Stromal cell of bone marrow (primary cell): Measurements from ENCODE around the gene CLIC5.

ENCODE experiments used
- DNase-seq: peaks from one replicate; pipeline ENCODE4 v3.0.0-alpha.2; 2012; ENCODE audit warnings: low read depth

The CLIC5 gene

DNA sequence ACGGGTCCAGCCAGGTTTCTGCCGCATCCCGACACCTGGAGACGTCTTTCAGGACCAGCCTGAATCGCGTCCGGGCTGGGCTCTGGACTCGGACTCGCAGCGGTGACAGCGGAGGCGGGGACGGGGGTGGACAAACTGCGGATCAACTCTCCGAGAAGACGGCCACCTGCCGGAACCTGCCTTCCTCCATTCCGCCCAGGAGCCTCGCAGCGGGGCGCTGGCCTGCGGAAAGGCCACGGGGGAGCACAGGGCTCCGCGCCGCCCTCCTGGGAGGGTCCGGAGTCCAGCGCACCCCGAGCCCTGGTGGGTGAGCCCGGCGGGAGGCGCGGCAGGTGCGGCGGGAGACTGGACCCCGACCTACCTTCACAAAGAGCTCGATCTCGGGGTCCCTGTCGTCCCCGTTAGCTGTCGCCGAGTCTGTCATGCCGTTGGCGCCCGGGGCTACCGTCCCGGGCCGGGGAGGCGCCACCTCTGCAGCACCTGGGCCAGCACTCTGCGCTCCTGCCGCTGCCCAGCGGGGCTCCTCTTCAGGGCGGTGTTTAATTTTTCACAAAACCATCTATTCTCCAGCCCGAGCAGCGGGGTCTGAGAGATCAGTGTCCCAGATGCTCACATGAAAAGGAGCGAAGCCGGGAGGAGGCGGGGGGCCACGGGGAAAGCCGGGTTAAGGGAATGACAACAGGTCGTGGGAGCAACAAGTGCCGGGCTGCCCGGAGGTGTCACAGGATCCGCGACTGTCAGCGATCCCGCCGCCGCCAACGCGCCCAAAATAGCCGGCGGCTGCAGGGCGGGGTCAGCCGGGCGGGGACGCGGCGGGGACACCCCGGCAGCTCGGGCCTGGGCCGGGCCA lies at the start of gene CLIC5:
Gene CLIC5 (minus strand): TSS at position 742 of the 850 bp plus-strand sequence. CDS start 318 bp downstream, at position 424.
- no peak for DNase-seq

DNA sequence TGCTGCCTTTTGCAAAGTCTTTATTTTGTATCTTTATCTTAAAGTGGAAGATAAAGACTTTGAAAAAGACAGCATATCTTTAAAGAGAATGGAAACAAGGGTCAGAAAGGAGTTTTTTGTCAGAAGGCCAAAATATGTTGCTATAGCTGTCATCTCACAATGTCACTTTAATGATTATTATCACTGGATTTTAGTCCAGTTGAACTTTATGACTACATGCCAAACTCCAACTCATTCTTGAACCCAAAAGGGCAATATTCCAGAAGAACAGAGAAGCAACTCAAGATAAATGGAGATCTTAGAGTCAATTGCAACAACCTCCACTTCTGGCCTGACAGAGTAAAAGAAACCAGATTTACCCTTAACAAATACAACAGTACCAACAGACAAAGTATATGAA lies 47.3 kb upstream of the CLIC5 start:
- DNase-seq, result no peak

DNA sequence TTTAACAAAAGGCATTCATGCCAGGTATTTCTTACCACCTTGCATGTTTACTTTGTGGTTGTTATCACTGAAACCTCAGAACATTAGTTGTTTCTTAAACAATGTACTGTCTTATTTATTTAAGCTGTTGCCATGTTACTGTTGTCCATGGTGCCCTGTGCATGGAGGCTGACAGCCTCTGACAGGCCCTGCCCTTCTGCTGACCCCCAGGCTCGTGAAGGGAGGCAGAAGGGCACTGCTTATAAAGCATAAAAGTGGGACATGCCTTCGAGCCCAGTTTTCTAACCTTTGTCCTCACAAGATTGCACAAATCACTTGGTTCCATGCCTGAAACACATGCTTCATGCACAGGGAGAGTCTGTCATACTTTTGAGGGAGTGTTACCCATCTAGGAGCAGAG lies 46.7 kb upstream of the CLIC5 start:
- no peak for DNase-seq

DNA sequence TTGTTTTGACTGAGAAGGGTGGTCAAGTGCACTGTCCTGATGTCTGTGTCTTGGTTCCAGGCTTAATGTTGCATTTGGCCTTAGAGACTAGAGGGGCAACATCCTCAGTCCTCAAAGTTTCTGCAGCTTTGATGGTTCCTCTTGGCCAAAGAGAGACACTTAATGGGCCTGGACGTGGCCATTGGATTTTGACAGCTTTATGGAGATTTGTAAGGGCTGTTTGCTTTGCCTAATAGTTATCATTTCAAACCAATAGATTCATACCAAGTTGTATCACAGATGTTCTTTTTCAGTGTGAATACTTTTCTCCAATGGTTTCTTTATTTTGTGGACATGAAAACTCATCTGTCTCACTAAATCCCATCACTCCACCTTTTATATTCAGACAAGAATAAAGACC lies 45.8 kb upstream of the CLIC5 start:
- DNase-seq, result no peak

DNA sequence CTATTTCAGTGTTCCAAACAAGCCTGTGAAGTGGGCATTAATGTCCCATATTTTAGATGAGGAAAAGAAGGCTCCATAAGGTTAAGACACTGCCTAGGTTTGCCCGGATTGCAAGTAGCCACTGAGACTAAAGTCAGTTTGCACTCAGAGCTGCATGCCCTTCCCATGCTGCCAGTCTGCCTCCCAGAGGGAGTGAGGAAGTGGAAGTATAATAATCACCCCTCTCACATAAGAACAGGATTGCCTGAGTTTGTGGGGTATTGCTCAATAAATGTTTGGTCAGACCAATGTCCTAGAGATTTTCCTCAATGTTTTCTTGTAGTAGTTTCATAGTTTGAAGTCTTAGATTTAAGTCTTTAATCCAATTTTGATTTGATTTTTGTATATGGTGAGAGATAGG lies 43.9 kb upstream of the CLIC5 start:
- DNase-seq, result no peak

DNA sequence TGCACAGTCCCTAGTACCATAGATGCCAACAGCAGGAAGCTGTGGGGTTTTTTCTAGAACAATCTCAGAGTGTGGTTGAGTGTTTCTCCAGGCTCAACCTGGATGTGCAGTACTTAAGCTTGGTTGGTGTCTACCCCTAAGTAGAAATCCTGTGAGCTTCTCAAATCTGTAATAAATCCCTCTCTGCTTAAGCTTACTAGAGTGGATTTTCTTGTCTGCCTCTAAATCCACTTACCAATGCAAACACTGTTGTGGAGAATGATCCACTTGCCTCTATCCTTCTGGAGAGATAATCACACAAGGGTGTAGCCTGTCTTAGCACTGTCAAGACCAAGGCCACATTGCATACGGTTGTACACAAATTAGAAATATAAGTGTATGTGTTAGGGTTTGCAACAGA lies 43.3 kb upstream of the CLIC5 start:
- no peak for DNase-seq

DNA sequence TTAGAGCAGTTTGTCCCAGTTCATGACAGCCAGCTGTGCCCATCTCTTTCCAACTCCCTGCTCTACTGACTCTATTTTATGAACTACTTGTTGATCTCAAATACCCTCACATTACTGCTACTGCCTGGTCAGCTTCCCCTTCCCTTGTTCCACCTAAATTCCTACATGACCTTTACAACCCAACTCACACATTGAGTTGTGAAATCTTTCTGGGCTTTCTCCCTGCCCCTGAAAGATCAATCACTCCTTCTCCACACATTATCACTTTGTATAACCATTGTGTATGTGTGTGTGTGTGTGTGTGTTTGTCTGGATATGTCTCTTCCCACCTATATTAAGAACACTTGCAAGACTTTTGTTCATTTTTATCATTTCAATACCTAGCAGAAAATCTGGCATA lies 42.1 kb upstream of the CLIC5 start:
- no peak for DNase-seq

DNA sequence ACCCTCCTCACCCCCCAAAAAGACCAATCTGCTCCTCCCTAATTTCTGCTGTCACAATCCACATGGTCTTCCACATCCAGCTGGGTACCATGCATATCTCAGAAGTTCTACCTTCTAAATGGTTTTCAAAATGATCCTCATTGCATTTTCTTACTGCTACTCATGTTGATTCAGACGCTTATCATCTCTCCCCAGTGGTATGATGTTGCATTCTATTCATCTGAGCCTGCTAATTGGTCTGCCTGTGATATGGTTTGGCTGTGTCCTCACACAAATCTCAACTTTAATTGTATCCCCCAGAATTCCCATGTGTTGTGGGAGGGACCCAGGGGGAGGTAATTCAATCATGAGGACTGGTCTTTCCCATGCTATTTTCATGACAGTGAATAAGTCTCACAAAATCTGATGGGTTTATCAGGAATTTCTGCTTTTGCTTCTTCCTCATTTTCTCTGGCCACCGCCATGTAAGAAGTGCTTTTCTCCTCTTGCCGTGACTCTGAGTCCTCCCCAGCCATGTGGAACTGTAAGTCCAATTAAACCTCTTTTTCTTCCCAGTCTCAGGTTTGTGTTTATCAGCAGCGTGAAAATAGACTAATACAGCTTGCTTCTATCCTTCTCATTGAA lies 41.4 kb upstream of the CLIC5 start:
- DNase-seq, result no peak

DNA sequence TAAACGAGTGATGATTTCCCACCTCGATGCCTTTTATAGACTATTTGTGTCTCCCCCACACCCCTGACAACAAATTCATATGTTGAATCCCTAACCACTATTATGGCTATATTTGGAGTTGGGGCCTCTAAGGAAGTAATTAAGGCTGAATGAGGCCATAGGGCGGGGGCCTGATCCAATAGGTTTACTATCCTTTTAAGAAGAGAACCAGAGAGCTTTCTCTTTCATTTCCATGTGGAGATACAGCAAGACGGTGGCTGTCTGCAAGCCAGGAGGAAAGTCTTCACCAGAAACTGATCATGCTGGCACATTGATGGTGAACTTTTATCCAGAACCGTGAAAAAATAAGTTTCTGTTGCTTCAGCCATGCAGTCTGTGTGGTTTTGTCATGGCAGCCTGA lies 38.9 kb upstream of the CLIC5 start:
- DNase-seq, result no peak

DNA sequence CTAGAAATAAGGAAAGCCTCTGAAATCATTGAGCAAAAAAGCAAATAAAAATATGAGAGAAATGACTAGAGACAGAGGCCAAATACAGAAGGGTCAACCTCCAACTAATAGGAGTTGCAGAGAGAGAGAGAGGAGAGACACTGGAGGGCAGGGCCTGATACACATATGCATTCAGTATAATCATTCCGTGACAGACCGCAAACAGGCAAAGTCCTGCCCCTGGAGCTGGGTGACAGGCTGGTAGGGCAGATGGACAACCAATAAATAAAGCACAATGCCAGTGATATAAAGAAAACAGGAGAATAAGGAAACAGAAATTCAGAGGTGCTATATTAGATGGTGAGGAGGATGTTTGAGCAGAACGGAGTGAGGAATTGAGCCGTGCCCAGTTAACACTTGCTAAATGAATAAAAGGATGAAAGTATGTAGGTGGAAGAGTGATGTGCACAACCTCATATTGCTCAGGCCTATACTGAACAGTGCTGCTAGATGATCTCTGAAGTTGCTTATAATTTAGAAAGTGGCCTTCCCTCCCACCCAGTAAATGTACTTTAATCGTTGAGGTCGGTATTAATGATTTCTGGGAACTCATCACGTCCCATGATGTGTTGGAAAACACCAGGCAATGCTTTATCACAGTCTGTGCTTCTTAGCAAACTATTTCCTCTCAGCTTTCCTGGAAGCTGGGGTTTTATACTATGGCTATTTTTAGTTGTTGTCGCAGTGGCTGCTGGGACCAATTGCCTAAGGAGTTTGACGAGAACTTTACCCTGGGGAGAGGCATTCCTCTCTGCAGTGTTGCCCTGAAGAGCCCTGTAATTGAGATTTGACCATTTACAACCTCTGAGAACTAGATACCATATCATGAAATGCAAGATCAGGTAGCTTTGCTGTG lies 37.6 kb upstream of the CLIC5 start:
- DNase-seq, result peak; percentile 31

DNA sequence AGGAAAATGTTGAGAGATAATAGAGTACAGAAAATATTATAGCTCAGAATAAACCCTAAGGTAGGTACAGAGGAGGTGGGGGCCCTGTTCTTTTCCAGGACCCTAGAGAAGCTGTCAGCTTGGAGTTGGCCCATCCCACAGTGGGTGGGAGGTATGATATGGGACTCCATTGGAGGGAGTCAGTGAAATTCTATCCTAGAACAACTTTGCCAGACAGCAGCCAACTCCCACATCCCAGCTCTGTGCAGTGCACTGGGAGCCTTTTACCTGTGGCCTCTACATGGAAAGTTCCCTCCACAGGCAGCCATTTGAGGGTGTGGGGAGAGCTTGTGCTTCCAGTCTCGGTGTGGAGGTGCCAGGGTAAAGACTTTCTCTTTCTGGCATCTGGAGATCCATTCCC lies 36.8 kb upstream of the CLIC5 start:
- DNase-seq, result no peak

DNA sequence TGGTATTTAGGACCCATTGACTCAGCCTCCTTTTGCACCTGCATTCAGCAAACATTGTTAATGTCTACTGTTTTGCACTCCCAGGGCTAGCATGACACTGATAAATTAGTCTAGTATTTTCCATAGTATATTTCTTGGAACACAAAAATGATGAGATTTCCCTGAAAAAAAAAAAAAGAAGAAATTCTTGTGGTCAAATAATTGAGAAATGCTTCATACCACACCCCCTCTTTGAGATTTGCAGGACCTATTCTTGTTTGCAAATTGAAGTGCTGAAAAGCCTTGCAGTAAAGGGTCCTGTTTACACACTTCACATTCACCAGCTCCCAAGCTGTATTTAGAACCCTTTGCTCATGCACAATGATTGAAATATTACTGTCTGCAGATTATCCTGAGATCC lies 36.3 kb upstream of the CLIC5 start:
- DNase-seq, result peak; percentile 18

DNA sequence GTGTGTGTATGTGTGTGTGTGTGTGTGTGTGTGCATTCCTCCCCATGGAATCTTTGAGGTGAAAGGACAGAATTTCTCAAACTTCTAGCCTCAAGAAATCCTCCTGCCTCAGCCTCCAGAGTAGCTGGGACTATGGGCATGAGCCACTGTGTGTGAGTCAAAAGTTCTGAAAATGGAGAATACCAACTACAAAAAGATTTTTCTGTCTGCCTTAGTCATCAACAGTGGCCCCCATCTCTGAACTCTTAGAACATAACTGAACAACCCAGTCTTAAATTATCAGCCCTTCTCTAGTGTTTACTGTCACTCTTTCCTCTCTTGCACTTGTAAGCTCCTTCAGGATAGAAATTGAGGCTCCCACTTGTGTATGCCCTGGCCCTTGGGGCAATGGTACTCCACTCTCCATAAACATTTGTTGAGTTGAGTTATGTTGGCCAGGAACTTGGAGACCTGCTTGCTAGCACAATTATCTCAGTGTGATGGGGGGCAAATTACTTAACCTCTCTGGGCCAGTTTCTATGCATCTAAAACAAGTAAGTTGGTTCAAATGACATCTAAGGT lies 35.3 kb upstream of the CLIC5 start:
- DNase-seq, result no peak

DNA sequence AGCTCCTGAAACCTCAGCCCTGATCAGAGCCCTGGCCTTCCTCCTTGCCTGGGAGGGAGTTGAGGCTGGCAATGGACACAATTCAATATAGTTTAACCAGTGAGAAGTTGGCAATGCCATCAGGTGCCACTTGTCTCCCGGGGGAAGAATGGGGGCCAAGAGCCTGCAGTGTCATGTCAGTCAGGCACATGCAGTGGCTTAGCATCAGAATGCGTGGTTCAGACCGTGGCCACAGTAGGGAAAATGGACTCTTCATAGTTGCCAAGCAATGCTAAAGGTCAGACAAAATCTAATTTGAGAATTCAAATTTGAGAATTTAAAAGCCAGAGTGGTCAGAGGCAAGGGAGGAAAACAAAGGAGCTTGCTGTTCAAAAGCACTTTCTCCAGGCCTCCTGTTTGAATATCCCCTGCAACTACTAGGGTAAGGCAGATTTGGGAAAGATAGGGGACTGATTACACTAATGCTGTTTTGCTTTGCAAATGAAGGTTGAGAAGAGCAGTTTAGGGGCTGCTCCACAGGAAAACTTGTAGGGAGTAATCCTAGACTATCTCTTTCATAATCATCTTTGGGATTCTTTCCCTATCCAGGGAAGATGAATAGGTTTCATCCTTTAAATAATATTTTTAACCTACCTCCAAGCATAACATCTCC lies 33.1 kb upstream of the CLIC5 start:
- DNase-seq, result no peak

DNA sequence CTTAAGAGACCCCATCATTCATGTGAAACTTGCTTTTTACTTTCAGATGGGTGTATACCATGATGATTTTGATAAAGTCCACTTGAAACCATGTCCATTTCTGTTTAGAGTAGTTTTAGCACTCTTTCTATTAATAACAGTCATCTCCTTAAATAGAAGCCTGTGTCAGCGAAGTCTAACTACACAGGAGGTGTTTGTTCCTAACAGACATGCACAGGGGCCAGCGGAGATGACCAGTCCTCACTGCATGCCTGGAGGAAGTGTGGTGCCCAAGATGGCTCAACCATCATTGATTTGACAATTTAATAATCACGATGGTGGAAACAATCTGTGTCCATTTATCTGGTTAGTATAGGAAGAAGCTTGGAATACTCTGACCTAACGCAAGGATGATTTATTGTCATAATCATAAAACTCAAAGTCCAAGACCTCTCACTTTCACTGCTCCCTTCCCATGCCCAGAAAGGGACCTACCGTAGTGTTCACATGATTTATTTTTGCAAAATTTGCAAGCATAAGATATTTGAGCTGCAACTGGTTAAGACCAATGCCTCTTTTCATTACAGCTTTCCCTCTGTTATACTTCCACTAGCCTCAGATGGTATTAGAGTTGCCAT lies 31.0 kb upstream of the CLIC5 start:
- DNase-seq, result no peak

DNA sequence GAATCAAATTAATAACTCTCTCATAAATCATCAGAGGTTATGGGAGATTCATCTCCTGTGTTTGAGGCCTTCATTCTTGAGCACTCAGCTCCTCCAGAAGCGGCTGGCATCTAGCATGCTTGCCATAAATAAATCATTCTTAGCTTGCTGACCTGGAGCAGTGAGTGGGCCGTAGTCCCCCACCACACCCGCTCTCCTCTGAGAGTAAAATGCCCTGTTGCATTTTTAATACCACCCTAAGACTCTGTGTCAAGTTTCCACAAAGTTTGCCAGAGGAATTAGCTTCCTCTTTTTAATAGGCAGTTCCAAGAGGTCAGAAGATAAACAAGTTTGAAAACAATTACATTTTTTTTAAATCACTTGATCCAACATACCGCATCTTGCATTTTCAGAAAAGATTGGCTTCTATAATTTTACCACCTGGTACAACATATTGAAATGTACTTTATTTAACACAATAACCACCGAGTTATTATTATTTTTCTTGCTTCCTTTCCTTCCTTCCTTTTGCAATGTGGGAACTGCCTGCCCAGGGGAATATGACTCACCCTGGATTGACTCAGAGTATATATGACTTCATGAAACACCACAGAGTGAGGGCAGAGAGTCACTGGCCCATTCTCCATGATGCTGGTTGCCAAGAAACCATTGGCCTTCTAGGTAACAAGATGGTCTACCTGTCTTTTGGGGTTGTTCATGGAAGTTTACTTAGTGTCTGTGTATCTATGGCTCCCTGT lies 29.4 kb upstream of the CLIC5 start:
- DNase-seq, result peak; percentile 94

DNA sequence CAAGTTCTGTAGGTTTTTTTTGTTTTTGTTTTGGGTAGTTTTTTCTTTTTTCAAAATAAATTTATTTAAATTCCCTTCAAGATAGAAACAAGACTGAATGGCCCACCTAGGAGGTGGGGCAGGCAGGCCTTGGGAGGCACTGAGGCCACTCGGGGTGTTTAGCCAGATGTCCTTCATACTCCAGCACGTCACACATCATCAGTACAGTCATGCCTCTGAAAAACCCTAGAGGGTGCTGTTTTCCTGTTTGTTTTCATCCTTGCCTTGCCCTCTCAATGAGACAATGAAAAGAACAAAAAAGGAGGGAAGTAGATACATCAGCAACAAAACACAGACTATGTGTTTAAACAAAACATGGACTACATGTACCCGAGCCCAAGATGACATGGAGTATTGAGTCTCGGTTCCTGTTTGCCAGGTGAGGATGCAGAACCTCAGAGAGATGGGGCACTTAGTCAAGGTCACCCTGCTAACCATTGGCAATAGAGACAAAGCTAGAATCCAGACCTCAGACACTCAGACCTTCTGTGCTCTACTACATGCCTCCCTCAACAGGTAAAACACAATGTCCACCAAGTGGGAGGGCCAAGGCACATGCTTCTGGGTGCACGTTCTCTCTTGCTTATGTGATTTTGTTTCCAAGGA lies 26.8 kb upstream of the CLIC5 start:
- peak; percentile 46 for DNase-seq

DNA sequence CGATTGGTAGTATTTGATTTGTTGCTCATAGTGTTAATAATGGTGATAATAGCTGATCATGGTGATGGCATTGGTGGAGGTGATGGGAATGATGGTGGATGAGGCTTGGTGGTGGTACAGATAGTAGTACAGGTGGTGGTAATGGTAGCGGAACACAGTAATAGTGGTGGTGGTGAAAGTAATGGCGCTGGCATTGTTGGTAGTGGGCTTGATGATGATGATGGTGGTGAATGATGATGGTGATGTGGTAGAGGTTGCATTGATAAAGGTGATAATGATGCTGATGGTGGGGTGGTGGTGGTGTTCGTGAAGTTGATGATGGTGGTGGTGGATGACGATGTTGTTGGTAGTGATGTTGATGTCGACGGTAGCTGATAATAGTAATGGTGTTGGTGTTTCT lies 24.6 kb upstream of the CLIC5 start:
- DNase-seq, result no peak

DNA sequence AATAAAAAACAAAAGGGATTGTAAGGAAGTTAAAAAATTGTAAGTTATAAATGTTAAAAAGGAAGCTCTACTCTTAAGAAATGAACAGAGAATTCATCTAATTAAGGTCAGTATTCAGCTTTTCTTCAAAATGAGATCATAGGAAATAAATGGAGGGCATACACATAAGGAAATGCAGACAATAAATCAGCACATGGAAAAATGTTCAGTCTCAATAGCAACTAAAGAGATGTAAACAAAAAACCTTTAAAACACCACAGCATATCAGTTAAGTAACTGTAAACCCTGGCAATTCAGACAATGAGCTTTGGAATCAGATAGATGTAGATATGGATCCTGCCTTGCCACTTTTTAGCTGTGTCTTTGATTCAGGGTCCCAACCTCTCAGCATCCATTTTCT lies 24.0 kb upstream of the CLIC5 start:
- DNase-seq, result no peak

DNA sequence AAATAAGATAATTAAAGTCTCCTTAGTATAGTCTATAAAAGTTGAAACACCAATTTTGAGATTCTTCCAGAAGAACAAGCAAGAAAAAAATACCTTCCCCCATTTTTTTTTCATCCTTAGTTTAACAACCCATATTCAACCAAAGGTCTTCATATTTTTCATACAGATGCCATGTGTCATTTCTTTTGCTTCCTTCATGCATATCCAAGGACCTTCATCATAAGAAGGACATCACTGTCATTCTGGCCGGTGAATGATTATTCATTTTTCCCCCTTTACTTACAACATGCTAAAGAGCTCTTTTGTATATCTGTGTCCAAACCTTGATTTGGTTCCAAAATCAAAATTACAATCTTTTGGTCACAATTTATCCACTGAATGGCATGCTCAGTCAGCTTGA lies 21.3 kb upstream of the CLIC5 start:
- no peak for DNase-seq
